Effector memory CD8-positive, alpha-beta T cell (primary cell): Measurements from ENCODE around the gene DOK5.

ENCODE experiments used
- ATAC-seq: fragments of 150-1000 bp; cut with Tn5 transposase; replicated peaks from 2 replicates; pipeline ENCODE4 v1.10.0; 2021; ENCODE audit warnings: mild to moderate bottlenecking, moderate library complexity
- DNase-seq, 3 experiments: peaks; one replicate each; pipeline ENCODE4 v3.0.0; 2021
- H3K27ac Mint-ChIP-seq, 2 donors: one replicate each; pipeline ENCODE4 v1.8.0; 2022; ENCODE audit warnings: mild to moderate bottlenecking in 2 of 2, mixed read lengths in 2 of 2, moderate library complexity in 2 of 2
- H3K27me3 Mint-ChIP-seq, 2 donors: one replicate each; pipeline ENCODE4 v1.8.0; 2022; ENCODE audit warnings: mixed read lengths in 2 of 2
- H3K36me3 Mint-ChIP-seq: one replicate; pipeline ENCODE4 v1.8.0; 2022; ENCODE audit warnings: mild to moderate bottlenecking, moderate library complexity, mixed read lengths; ENCODE audit not compliant: insufficient read depth
- H3K4me1 Mint-ChIP-seq, 2 donors: one replicate each; pipeline ENCODE4 v1.8.0; 2022; ENCODE audit warnings: low read depth in 2 of 2, mixed read lengths in 2 of 2
- H3K4me3 Mint-ChIP-seq, 2 donors: one replicate each; pipeline ENCODE4 v1.8.0; 2022; ENCODE audit warnings: mild to moderate bottlenecking in 2 of 2, mixed read lengths in 2 of 2, moderate library complexity in 2 of 2
- H3K9me3 Mint-ChIP-seq, 2 donors: one replicate each; pipeline ENCODE4 v1.8.0; 2022; ENCODE audit warnings: mixed read lengths in 2 of 2

DOK5 gene

DNA sequence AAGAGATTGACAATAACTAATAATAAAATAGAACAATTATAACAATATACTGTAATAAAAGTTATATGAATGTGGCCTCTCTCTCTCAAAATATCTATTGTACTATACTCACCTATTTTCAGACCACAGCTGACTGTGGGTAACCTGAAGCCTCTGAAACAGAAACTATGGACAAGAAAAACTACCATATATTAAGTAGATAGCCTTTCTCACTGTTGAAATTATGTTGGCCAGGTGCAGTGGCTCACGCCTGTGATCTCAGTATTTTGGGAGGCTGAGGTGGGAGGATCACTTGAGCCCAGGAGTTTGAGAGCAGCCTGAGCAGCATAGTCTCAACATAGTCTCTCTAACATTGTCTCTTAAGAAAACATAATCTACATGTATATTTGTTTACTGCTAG lies 89.9 kb downstream of the DOK5 start:
- no peak for DNase-seq
- peaks cover 0 to 3% of the 10 kb centered on the region in 2 donors for H3K9me3 Mint-ChIP-seq
- ATAC-seq, result no peak
- no peaks in the 10 kb centered on the region for H3K27me3 Mint-ChIP-seq
- no peak overlapping the region for H3K4me3 Mint-ChIP-seq
- no peaks in the 10 kb centered on the region for H3K4me1 Mint-ChIP-seq
- H3K36me3 Mint-ChIP-seq, result no peaks in the 10 kb centered on the region
- H3K27ac Mint-ChIP-seq, result no peak overlapping the region

DNA sequence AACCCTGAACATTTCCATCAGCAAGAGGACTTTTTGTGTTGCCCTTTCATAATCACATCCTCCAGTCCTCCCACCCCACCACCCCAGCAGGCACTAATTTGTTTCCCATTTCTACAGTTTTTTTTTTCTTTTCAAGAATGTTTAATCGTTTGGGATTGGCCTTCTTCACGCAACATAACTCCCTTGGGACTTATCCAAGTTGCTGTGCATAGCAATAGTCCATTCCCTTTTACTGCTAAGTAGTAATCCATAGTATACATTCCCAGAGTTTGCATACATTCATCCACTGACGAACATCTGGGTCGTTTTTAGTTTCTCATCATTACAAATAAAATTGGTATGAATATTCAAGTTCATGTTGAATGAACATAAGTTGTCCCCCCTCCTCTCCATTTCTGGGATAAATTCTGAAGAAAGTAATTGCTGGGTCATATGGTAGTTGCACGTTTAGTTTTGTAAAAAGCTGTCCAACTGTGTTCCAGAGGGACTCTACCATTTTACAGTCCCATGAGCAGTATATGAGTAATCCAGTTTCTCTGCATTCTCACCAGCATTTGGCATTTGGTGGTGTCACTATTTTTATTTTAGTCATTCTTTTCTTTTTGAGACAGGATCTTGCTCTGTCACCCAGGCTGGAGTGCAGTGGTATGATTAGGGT lies 90.8 kb downstream of the DOK5 start:
- H3K27me3 Mint-ChIP-seq, result no peaks in the 10 kb centered on the region
- H3K9me3 Mint-ChIP-seq, result no peaks in the 10 kb centered on the region
- H3K4me1 Mint-ChIP-seq, result no peaks in the 10 kb centered on the region
- ATAC-seq (no peak), DNase-seq (no peak)
- H3K27ac Mint-ChIP-seq, result no peak overlapping the region
- no peak overlapping the region for H3K4me3 Mint-ChIP-seq
- no peaks in the 10 kb centered on the region for H3K36me3 Mint-ChIP-seq

DNA sequence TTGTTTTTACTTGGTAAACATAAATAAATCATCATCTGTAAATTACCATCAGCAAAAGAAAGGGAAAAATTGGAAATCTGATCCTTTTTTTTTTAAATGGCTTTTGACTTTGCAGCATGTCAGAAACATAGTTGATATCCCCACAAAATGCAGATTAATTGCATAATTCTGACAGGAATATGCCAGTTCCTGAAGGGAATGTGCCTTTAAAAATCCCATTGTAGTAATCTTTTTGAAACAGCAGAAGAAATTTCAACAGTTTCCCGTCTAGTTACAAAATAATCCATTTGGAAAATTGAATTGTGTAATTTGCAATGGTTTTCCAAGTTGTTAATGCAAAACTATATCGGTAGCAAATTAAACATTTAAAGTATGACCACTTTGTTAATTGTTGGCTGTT lies 95.2 kb downstream of the DOK5 start:
- ATAC-seq, result no peak

DNA sequence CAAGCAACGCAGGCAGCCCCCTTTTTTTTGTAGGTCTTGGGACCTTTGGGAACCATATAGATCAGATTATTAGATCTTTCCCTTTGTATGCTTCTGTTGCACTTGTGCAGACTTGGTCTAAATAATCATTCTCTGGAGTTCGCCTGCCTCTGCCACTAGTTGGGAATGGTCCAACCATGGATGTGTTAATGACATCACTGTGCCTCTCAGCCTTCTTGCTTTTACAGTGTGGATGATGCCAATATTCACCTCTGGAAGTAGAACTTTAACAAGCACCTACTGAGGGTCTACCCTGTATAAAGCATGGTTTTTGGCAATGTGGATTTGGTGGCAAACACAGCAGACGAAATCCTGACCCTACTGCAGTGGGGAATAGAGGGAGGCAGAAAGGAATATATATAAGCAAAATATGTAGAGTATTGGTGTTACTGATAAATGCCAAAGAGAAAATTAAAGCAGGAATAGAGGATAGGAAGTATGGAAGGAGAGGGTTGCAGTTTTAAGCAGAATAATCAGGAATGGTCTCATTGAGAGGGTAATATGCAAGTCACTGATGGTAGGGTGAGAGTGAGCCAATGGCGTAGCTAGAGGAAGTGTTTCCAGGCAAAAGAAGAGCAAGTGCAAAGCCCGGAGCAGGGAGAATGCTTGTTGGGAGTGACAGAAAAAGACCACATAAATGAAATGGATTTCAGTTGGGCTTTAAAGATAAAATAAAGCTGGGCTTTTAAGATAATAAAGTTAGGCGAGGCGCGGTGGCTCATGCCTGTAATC lies 97.5 kb downstream of the DOK5 start:
- Mint-ChIP-seq H3K9me3 (no peaks in the 10 kb centered on the region), H3K27ac (no peak overlapping the region), H3K4me1 (no peaks in the 10 kb centered on the region), H3K27me3 (no peaks in the 10 kb centered on the region), H3K4me3 (no peak overlapping the region), H3K36me3 (no peaks in the 10 kb centered on the region)
- DNase-seq, result no peak
- ATAC-seq, result no peak

More for the DNA sequence above, 95.2 kb downstream of the DOK5 start:
- no peaks in the 10 kb centered on the region for H3K36me3 Mint-ChIP-seq
- H3K27me3 Mint-ChIP-seq, result no peaks in the 10 kb centered on the region
- no peaks in the 10 kb centered on the region for H3K4me1 Mint-ChIP-seq
- H3K4me3 Mint-ChIP-seq, result no peak overlapping the region
- no peak overlapping the region for H3K27ac Mint-ChIP-seq
- H3K9me3 Mint-ChIP-seq, result no peaks in the 10 kb centered on the region
- DNase-seq, result no peak

DNA sequence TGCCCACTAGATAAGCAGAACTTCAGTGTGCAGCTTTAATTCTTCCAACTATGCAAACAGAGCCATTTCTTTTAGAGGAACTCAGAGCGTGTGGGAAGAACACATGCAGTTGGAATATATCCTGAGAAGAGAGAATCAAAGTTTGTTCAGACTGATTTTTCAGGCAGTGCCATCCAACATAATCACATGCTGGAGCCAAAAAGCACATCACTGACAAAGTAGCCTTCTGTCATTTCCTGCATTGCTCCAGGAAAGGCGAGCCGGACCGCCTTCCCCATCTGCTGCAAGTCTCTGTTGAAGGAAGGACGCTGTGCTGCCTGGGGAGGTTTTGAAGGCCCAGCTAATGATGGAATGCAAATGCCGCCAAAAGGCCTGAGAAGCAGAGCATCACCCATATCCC lies 98.4 kb downstream of the DOK5 start:
- no peaks in the 10 kb centered on the region for H3K9me3 Mint-ChIP-seq
- H3K4me1 Mint-ChIP-seq, result no peaks in the 10 kb centered on the region
- no peaks in the 10 kb centered on the region for H3K36me3 Mint-ChIP-seq
- H3K27ac Mint-ChIP-seq, result no peak overlapping the region
- no peak for ATAC-seq
- no peak for DNase-seq
- H3K4me3 Mint-ChIP-seq, result no peak overlapping the region
- H3K27me3 Mint-ChIP-seq, result no peaks in the 10 kb centered on the region

DNA sequence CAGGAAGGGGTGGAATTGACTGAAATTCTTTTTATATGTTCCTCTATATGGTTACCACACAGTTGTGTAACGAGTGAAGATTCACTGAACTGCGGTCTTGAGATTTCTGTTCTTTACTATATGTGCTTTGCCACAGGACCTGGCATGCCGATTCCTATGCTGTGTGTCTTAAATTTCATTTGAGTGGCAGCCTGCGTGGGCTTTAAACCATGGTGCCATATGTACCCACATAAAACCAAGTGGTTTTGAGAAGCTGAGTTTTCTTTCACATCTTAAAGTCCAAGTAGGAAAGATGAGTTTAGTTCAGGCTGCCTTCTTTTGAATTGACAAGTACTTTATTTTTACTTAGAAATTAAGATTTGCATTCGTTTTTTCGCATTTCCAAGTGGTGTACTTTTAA lies 101.1 kb downstream of the DOK5 start:
- no peak overlapping the region for H3K27ac Mint-ChIP-seq
- no peaks in the 10 kb centered on the region for H3K9me3 Mint-ChIP-seq
- no peak for DNase-seq
- no peaks in the 10 kb centered on the region for H3K27me3 Mint-ChIP-seq
- no peak for ATAC-seq
- no peak overlapping the region for H3K4me3 Mint-ChIP-seq
- H3K36me3 Mint-ChIP-seq, result no peaks in the 10 kb centered on the region
- H3K4me1 Mint-ChIP-seq, result no peaks in the 10 kb centered on the region

DNA sequence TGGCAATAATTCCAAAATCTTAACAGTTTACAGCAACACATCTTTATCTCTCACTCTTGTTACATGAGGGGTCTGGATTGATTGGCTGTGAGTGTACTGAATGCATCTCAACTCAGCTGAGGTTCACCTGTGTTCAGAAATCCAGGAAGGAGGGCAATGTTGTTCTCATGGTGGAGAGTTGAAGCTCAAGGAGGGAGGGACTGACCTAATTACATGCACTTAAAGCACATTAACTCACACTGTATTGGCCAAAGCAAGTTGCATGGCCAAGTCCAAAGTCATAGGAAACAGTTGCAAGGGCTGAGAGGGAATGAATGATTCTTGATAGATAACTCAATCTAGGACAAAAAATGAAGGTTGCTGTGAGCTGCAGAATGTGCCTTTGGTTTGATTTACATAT lies 102.2 kb downstream of the DOK5 start:
- H3K4me1 Mint-ChIP-seq, result no peaks in the 10 kb centered on the region
- no peak overlapping the region for H3K27ac Mint-ChIP-seq
- no peak for ATAC-seq
- H3K36me3 Mint-ChIP-seq, result no peaks in the 10 kb centered on the region
- peaks cover 0 to under 1% of the 10 kb centered on the region in 2 donors for H3K9me3 Mint-ChIP-seq
- no peak for DNase-seq
- no peaks in the 10 kb centered on the region for H3K27me3 Mint-ChIP-seq
- H3K4me3 Mint-ChIP-seq, result no peak overlapping the region

DNA sequence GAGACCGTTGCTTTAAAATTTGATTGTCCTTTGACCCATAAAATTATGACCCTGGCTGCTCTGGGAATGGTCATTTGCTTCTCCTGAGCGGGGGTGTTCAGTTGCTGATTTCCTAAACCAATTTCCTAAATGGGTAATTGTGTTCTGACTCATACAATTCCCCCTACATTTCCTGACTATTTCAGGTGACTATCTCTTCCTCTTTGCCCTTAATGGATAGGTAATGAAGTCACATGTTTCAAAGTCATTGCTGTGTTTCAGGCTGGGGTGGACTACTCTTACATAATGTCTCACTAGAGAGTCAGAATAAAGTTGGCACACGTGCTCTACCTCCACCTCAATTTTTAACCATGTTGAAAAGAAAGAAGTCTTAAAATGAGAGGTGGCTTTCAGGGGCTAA lies 109.8 kb downstream of the DOK5 start:
- no peaks in the 10 kb centered on the region for H3K27me3 Mint-ChIP-seq
- H3K4me1 Mint-ChIP-seq, result no peaks in the 10 kb centered on the region
- no peak overlapping the region for H3K4me3 Mint-ChIP-seq
- no peak for ATAC-seq
- H3K27ac Mint-ChIP-seq, result no peak overlapping the region
- DNase-seq, result no peak
- no peaks in the 10 kb centered on the region for H3K36me3 Mint-ChIP-seq
- peaks cover 3 to 8% of the 10 kb centered on the region in 2 donors for H3K9me3 Mint-ChIP-seq

DNA sequence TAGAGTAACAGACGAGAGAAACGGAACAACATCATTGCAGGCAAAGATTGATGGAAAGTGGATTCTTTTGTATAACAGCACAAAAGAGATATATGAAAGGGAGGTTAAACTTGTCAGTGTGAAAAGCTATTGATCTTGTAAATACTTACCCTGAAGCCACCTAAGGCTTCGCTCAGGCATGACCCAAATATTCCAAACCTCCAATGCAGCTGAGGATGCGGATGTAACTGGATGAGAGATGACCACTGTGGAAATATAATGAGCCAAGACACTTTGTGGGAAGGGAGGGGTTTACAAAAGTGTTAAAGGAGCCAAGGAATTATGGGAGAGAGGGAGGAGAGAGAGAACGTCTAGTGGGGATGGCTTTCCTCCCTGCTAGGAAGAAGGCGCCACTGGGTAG lies 112.0 kb downstream of the DOK5 start:
- peaks cover 3 to 8% of the 10 kb centered on the region in 2 donors for H3K9me3 Mint-ChIP-seq
- no peak overlapping the region for H3K27ac Mint-ChIP-seq
- no peak for DNase-seq
- no peak for ATAC-seq
- no peaks in the 10 kb centered on the region for H3K4me1 Mint-ChIP-seq
- H3K36me3 Mint-ChIP-seq, result no peaks in the 10 kb centered on the region
- peaks cover 0 to 4% of the 10 kb centered on the region in 2 donors for H3K27me3 Mint-ChIP-seq
- no peak overlapping the region for H3K4me3 Mint-ChIP-seq

DNA sequence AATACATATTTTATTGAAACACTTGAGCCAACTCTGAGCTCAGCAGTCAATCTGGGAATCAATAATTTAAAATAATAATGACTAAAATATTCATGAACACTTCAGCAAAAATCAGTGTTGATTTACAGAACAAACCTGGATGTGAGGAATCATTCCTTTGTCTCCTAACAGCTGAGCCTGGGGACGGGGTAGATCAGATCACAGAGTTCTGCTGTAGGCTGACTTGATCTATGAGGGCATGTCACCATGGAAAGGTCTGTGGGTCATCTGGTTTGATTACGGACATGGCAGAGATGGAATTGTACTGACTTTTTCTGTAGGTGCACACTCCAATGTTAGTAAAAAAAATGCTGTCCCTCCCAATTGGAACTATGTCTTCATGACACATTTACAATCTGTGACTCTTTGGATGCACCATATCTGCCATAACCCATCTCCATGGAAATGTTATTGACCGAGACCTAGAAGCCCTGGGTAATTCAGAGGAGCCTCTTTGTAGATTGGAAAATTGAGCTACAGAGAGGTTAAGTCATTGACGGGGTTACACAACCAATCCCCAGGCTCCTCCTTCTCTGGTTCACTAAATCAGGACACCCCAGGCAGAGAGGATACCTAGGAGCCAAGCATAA lies 114.1 kb downstream of the DOK5 start:
- DNase-seq, result no peak
- H3K4me3 Mint-ChIP-seq, result no peak overlapping the region
- no peaks in the 10 kb centered on the region for H3K4me1 Mint-ChIP-seq
- peaks cover 0 to 3% of the 10 kb centered on the region in 2 donors for H3K9me3 Mint-ChIP-seq
- no peaks in the 10 kb centered on the region for H3K36me3 Mint-ChIP-seq
- no peak for ATAC-seq
- H3K27ac Mint-ChIP-seq, result no peak overlapping the region
- H3K27me3 Mint-ChIP-seq, result peaks cover 0 to 4% of the 10 kb centered on the region in 2 donors

DNA sequence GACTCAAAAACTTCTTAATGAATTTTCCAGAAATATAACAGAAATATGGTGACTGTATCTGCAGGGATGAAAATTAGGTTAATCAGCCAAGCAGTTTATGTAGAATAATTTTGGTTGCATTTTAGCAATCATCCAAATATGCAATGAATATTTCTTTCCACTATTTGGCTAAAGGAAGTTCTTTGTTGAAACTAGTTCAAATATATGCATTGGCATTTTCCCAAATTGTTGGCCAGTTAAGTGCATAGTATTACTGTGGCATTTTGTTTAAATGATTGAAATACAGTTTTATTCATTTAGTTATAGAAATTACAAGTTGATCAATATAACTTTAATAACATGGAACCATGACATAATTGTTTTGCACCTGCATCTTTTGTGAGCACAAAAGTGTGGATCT lies 115.5 kb downstream of the DOK5 start:
- peaks cover 0 to 4% of the 10 kb centered on the region in 2 donors for H3K27me3 Mint-ChIP-seq
- DNase-seq, result no peak
- ATAC-seq, result no peak

DNA sequence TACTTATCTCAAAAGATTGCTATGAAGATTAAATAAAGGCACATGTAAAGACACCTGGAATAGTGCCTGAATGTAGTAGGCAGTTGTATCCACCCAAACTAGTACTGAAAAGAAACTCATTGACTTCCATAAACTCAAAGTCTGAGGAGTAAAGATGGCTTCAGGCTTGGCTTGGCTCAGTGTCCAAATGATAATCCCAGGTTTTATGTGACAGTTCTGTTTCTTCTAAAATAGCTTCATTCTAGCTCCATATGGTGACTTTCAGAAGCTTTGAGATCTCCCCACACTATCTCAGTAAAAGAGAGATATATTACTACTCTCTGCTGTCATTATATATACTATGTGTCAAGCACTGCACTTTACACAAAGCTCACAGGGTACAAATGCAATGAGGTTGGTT lies 121.3 kb downstream of the DOK5 start:
- H3K36me3 Mint-ChIP-seq, result no peaks in the 10 kb centered on the region
- peaks cover 0 to 4% of the 10 kb centered on the region in 2 donors for H3K9me3 Mint-ChIP-seq
- H3K4me1 Mint-ChIP-seq, result no peaks in the 10 kb centered on the region
- ATAC-seq (no peak), DNase-seq (no peak)
- no peak overlapping the region for H3K27ac Mint-ChIP-seq
- peaks cover 0 to 2% of the 10 kb centered on the region in 2 donors for H3K27me3 Mint-ChIP-seq
- H3K4me3 Mint-ChIP-seq, result no peak overlapping the region

More for the DNA sequence above, 115.5 kb downstream of the DOK5 start:
- H3K27ac Mint-ChIP-seq, result no peak overlapping the region
- no peaks in the 10 kb centered on the region for H3K4me1 Mint-ChIP-seq
- H3K36me3 Mint-ChIP-seq, result no peaks in the 10 kb centered on the region
- H3K4me3 Mint-ChIP-seq, result no peak overlapping the region
- H3K9me3 Mint-ChIP-seq, result peaks cover 0 to 3% of the 10 kb centered on the region in 2 donors

DNA sequence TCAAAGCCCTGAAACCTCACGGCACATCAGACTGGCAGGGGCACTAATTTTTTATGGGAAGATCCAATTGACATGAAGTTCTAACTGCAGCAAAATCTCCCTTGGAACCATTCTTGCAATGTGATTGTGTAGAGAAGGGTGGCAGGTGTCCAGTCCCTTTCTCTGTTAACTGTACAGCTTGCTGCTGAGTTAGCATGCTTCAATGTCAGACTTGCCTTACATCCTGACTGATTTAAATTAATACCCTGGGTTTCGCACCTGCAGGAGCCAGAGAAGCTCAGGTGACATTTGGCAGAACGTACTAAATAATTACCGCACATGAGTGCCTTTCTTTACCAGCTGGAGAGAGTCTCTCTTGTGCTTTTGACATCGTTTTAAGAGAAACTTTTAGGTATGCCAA lies 123.0 kb downstream of the DOK5 start:
- H3K36me3 Mint-ChIP-seq, result no peaks in the 10 kb centered on the region
- H3K27me3 Mint-ChIP-seq, result no peaks in the 10 kb centered on the region
- no peaks in the 10 kb centered on the region for H3K4me1 Mint-ChIP-seq
- DNase-seq (no peak), ATAC-seq (no peak)
- no peak overlapping the region for H3K27ac Mint-ChIP-seq
- H3K4me3 Mint-ChIP-seq, result no peak overlapping the region
- H3K9me3 Mint-ChIP-seq, result peaks cover 0 to 4% of the 10 kb centered on the region in 2 donors

DNA sequence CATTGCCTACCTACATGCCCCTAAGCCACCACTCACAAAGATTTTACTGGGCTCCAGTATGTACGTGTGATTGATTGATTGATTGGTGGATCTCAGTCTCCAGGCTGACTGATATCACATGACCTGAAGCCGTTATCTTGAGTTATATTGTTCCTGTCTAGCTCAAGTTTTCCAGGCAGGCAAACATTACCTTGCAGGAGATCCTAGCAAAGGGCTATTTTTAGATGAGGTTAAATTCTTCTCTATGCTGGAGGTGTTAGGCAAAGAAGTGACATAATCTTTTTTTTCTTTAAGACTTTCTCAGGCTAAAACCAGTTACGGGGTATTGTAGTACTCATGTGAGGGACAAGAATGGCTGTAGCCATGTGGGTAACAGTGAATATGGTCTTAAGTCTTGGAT lies 125.2 kb downstream of the DOK5 start:
- no peak for DNase-seq
- no peak for ATAC-seq
- no peak overlapping the region for H3K4me3 Mint-ChIP-seq
- H3K4me1 Mint-ChIP-seq, result no peaks in the 10 kb centered on the region
- peaks cover 0 to 6% of the 10 kb centered on the region in 2 donors for H3K9me3 Mint-ChIP-seq
- H3K27me3 Mint-ChIP-seq, result no peaks in the 10 kb centered on the region
- H3K27ac Mint-ChIP-seq, result no peak overlapping the region
- H3K36me3 Mint-ChIP-seq, result no peaks in the 10 kb centered on the region
